A549 treated with CpdA at 1 μM for 4 hours (cell line): ENCODE measurements around the gene LYVE1. TPM values are rescaled to one million over a fixed set of nuclear protein-coding genes. Genes with fewer than 3 reads are reported as not detected.

Source experiments
- total RNA-seq: library from RNA; stranded (reverse); fragments of 200-300 nt; extraction: Qiagen RNA extraction; gene quantifications from 5 replicates; pipeline ENCODE4 v1.2.3, GENCODE V29; 2022; ENCODE audit warnings: low read depth

LYVE1 gene, protein sequence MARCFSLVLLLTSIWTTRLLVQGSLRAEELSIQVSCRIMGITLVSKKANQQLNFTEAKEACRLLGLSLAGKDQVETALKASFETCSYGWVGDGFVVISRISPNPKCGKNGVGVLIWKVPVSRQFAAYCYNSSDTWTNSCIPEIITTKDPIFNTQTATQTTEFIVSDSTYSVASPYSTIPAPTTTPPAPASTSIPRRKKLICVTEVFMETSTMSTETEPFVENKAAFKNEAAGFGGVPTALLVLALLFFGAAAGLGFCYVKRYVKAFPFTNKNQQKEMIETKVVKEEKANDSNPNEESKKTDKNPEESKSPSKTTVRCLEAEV
- 0.05 to 0.07 TPM (median 0.06 TPM) in 3 of 5 replicates, not detected in the others for total RNA-seq

DNA sequence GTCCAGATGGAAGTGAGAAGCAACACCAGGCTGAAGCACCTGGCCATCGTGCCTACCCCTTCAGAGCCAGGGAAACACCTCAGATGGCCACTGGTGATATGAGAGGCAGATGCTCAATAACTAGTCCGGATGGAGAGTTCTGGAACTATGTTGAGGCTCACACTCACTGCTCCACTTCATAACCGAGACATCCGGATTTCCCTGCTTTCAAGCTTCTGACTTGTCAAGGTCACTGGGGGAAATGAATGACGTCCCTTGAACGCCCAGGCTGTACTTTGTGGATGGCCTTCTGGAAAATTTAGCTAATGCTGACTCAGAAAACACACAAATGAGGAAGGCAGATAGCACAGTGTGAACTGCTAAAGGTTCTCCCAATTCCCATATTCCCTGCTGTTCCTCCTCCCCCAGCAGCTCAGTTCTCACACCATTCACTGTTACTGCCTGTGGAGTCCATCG, at the start of gene LYVE1:
Gene LYVE1 (minus strand): TSS at position 180 of the 456 bp plus-strand sequence. CDS start 133 bp downstream, at position 47.

DNA sequence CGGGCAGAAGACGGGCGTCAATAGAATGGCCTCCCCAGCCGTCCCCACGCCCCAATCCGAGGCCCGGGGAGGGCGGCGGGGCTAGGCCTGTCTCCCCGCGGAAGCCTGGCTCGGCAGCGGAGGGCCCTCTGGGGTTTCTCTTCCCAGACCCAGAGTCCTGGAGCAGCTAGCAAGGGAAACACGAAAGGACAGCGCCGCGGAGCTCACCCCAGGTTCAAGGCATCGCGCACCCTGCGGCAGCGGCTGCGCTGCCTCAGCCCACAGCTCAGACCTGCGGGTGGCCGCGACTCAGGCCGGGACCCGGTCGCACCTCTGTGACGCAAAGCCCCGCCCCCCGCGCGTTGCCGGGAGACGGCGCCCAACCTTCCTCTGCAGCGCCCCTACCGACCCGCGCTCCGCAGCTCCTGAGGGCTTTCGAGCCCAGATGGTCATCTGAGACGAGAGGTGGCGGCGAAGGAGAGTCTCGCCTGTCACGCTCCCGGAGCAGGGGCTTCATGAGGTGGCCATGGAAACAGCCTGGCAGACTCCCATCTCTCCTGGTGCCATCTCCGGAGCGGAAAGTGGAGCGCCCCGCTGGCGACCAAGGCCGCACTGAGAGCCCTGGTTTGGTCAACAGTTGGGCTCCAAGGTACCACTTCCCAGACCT, 27.4 kb downstream of the LYVE1 start, which contains the start of gene RNF141:
Gene RNF141 (minus strand): TSS at position 273 of the 646 bp plus-strand sequence. CDS start 7,029 bp downstream, outside the sequence.

Other genes with a start within 250 kb of the LYVE1 start
- 7.8 to 10.1 TPM (median 8.8 TPM) in 5 replicates for gene AMPD3, start 113.4 kb downstream of the LYVE1 start, total RNA-seq
- 17.1 to 21.8 TPM (median 20.0 TPM) in 5 replicates for gene RNF141, start 27.5 kb downstream of the LYVE1 start, total RNA-seq
- 0.01 to 0.05 TPM (median 0.02 TPM) in 5 replicates for gene IRAG1, start 125.1 kb upstream of the LYVE1 start, total RNA-seq
- gene CTR9, start 182.6 kb upstream of the LYVE1 start, total RNA-seq: 21.9 to 29.6 TPM (median 24.2 TPM) in 5 replicates
- gene EIF4G2, start 240.3 kb upstream of the LYVE1 start, total RNA-seq: 586 to 1,072 TPM (median 642 TPM) in 5 replicates